ENCODE results near the gene SMOC1.

Gene SMOC1

GRCh38 chr14:69983317-69983716, 104.1 kb downstream of the SMOC1 start:
- DNase-seq, result no peak

GRCh38 chr14:69985463-69985862, 106.2 kb downstream of the SMOC1 start:
- DNase-seq, result no peak

GRCh38 chr14:69986336-69986735, 107.1 kb downstream of the SMOC1 start:
- no peak for DNase-seq

DNA sequence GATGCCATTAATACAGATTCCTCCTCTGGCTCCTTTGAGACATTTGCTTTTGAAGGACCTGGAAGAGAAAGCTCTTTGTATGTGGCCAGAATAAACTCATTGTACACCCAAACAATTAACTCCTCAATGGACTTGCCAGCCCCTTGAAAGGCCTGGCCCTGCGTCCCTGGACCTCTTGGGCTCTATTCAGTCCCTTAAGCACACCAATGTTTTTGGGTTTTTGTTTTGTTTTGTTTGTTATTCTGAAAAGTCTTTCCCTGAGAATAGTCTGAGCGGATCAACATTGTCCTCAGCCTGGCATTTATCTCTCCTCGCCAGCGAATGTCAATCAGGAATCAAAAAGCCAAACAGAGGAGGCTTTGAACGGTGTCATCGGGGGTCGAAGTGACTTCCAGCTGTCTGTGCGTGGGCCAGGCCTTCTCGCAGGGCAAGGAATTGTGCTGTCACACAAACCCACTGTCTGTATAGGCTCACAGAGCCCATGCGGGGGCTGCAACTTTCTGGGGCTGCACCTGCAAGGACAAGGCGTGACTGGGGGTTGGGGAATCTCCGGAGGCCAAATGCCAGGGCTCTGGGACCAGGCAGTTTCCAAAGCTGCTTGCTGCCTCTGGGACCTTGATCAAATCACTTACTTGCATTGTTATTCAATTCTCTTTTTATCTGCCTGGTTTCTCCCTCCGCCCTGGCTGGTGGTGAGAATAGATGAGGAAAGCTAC, 108.3 kb downstream of the SMOC1 start:
- no peak for DNase-seq

DNA sequence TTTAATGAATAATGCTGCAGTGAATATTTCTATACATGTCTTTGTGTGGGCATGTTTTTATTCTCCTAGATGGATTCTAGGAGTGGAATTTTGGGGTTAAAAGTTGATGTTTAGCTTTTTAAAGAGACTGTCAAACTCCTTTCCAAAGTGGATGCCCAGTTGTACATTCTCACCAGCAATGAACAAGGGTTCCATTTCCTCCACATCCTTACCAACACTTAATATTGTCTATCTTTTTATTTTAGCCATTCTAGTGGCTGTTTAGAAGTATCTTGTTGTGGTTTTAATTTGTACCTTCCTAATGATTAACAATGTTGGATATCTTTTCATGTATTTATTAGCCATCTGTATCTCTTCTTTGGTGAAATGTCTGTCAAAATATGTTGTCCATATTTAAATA, 109.8 kb downstream of the SMOC1 start:
- no peak for DNase-seq

DNA sequence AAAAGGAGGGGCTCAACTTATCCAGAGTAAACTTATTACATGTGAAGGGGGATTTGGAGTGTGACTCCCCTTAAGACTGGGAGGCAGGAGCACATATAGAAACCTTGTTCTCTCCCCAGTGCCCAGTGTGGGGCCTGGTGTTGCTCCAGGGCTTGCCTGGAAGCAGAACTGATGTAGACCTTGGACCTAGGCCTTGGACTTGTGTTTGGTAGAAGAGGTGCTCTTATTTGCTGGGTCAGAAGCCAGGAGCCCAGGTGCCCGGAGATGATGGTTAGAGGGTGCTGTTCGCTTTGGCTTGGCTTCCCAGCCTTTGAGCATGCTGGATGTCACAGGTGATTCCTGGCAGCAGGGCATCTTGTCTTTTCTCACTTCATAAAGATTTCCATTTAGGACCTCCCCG, 110.4 kb downstream of the SMOC1 start:
- DNase-seq, result no peak

- DNase-seq, result no peak
Measured at GRCh38 chr14:69990323-69990722, 111.1 kb downstream of the SMOC1 start.

- no peak for DNase-seq
Measured at GRCh38 chr14:69991422-69991821, 112.2 kb downstream of the SMOC1 start.

- DNase-seq, result no peak
Measured at GRCh38 chr14:69992564-69992963, 113.3 kb downstream of the SMOC1 start.

DNA sequence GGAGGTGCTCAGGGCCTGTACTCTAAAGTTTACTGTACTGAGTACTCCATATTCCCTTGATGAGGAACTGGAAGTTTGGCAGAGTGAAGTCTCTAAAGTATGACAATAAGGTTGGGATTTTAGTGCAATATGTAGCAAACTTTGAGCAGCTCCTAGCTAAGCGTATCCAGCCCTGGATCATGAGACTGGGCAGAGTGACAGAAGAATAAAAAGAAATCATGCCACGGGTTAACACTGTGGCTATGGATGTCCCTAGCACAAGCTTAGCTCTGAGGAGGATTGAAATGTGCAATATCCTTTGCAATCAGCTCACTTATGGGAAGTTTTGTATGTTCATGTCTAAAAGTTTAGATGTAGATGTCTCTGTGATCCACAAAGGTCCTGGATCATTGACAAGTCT, 114.1 kb downstream of the SMOC1 start:
- no peak for DNase-seq

GRCh38 chr14:69994002-69994401, 114.8 kb downstream of the SMOC1 start:
- no peak for DNase-seq

GRCh38 chr14:69996216-69996615, 117.0 kb downstream of the SMOC1 start:
- DNase-seq, result no peak

- DNase-seq, result no peak
Measured at GRCh38 chr14:69997849-69998248, 118.6 kb downstream of the SMOC1 start.

DNA sequence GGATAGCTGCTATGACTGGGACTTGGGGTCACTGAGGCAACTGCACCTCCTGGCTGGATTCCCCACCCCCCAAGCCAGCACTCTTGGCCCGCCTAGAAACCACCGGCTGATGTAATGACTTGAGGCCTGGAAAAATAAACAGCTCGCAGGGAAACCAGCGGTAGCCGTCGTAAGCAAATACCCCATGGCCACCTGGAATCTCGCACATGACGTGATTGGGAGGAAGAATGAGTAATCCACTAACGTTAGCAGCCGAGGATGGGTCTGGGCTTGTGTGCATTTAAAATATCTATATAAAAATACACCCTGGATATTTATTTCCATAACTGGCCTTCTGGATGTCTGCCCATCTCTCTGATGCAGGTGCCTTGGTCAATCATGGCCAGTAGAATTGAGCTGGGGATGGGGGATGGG, 120.1 kb downstream of the SMOC1 start:
- DNase-seq, result peak; percentile 84

DNA sequence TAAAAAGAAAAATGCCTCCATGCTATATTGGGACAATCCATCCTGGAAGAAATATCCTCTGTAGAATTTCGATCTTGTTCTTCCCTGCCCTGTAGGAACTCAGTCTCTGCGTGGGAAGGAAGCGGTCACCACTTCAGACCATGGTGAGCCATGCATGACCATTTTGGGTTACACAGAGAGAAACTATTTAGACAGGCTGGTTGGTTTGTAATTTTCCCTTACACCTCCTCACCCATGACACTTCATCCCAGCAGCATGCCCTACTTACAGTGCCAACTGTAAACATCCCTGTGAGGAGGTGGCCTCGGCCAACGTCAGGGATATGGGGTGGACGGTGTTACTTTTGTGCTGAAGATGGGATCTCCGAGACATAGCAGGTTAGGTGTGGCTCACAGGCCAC, 121.4 kb downstream of the SMOC1 start:
- no peak for DNase-seq

DNA sequence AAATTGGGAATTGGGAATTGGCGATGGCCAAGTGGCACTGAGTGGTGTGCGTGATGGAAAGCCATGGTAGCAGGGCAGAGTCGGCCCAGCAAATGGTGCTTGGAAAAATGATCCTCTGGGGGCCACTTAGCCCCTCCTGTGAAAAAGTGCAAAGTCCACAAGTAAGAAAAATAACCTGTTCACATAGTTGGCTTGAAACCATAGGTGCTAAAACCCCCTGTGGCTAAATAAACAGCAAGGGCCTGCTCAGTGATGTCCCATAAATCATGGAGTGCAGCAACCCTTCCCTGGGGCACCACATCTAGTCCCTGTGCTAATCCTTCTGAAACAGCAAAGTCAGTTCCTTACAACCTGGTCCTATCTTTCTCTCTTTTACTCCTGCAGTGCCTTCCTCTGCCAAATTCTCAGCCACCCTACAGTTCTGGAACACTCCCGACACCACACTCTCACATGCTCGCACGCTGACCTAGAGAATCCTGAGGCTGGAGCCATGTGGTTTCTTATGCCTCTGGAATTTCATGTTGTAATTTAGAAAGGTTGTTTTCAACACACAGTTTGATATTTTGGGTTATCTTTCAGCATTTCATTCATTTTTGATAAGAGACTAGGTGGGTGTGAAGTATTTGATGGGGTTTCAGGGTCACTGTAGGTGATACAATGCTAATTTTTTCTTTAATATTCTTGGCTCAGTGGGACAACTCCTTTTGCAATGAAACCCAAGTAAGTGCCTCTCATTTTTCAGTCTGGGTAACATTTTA, 123.6 kb downstream of the SMOC1 start:
- DNase-seq, result no peak

DNA sequence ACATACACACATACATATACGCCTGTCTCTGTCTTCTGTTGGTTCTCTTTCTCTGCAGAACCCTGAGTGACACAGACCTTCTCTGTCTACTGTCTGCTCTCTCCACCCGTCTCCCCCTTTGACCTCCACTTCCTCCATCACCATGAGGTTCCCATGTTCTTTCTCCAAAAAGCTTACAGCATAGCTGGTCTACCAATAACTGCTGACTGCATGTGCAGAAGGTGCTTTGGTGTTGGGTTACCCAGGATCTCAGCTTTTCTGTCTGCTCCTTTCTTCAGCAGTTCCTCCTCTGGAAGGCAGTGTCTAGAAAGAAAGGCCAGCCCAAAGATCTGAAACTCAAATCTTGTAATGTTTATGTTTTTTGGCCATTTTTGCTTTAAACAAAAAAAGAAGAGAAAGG, 125.6 kb downstream of the SMOC1 start:
- no peak for DNase-seq

- DNase-seq, result no peak
Measured at GRCh38 chr14:70005281-70005805, 126.1 kb downstream of the SMOC1 start.

DNA sequence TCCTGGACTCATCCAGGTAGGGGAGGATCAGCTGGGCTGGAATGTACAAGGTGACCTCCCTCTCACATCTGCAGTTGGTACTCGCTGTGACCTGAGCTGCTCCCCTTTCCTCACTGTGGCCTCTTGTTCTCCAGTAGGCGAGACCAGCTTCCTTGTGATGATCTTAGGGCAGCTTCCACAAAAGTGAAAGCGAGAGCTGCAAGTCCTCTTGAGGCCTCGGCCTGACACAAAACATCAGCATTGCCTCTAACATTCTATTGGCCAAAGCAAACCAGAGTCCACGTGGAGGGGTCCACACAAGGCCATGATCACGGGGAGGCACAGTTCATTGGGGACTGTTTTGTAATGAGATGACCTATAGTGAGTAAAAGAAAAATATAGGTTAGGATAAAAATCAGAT, 127.5 kb downstream of the SMOC1 start:
- no peak for DNase-seq

- DNase-seq, result no peak
Measured at GRCh38 chr14:70008284-70009262, 129.4 kb downstream of the SMOC1 start.

GRCh38 chr14:70009961-70010360, 130.7 kb downstream of the SMOC1 start:
- DNase-seq, result no peak

DNA sequence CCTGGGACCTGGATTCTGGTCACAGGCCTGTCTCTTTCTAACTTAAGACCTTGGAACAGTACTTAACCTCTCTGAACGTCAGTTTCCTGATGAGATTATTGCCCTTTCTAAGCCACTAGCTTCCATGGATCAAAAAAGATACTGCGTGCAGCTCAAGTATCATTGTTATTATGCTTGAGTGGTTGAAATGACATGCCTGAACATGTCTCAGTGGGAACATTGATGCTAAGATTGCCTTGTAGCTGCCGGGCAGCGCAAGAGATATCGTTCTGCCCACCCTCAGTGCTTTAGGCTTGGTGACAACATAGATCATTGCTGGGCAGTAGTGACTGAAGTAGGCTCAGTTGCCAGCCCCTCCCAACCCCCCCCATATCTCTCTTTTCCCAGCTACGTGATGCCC, 131.9 kb downstream of the SMOC1 start:
- DNase-seq, result peak; percentile 40

DNA sequence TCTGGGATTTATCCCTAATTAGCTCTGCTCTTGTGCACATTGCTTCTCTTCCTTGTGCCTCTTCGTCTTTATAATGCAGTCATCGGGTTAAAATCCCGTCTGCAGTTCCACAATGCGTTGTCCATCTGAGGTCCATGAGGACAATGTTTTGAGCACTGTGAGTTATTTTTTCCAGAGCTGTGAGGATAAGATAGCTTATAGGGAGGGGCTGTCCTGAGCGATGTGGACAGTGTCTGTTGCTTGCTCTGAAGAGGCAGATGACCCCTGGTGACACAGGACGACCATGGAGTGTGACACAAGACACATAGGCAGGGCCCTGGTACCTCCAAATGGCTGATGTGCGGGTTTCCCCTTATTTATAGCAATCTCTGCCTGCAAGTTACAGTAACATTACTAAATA, 132.5 kb downstream of the SMOC1 start:
- DNase-seq, result no peak

All from NCI-H2107 (cell line).